Activated naive CD8-positive, alpha-beta T cell treated with anti-CD3 and anti-CD28 coated beads, Interleukin-2, amount 10 ng/mL, durations not matched to agents 7 days and 5 days (primary cell): ENCODE data around the gene SPRTN. TPM values are rescaled to one million over a fixed set of nuclear protein-coding genes. Genes with fewer than 3 reads are reported as not detected.

Experiments
- ATAC-seq: fragments of 150-1000 bp; cut with Tn5 transposase; one replicate; pipeline ENCODE4 v1.10.0; 2021; ENCODE audit warnings: low read depth, moderate library complexity
- POLR2A ChIA-PET: fragments of 350-600 bp; sonication (Branson Sonifier 250); formaldehyde crosslinking; loops from one replicate; lab custom pipeline; 2021; ENCODE audit warnings: antibody characterized with exemption; lab: Charles Lee
- DNase-seq: peaks from one replicate; pipeline ENCODE4 v3.0.0; 2021
- H3K27ac Mint-ChIP-seq: one replicate; pipeline ENCODE4 v1.8.0; 2022; ENCODE audit warnings: mild to moderate bottlenecking, mixed read lengths
- H3K27me3 Mint-ChIP-seq: one replicate; pipeline ENCODE4 v1.8.0; 2022; ENCODE audit warnings: mild to moderate bottlenecking, moderate library complexity, mixed read lengths
- H3K36me3 Mint-ChIP-seq: one replicate; pipeline ENCODE4 v1.8.0; 2021; ENCODE audit warnings: mild to moderate bottlenecking, mixed read lengths
- H3K4me1 Mint-ChIP-seq: one replicate; pipeline ENCODE4 v1.8.0; 2021; ENCODE audit warnings: mixed read lengths
- H3K4me3 Mint-ChIP-seq: one replicate; pipeline ENCODE4 v1.8.0; 2022; ENCODE audit warnings: mild to moderate bottlenecking, moderate library complexity, mixed read lengths
- H3K9me3 Mint-ChIP-seq: one replicate; pipeline ENCODE4 v1.8.0; 2021; ENCODE audit warnings: mixed read lengths
- total RNA-seq, 2 experiments: library from RNA; stranded (reverse); gene quantifications; one replicate each; pipeline ENCODE4 v1.2.3, GENCODE V29; 2021

SPRTN gene
- total RNA-seq, 2 experiments from 2014 or later: 14.7 to 19.0 TPM

DNA sequence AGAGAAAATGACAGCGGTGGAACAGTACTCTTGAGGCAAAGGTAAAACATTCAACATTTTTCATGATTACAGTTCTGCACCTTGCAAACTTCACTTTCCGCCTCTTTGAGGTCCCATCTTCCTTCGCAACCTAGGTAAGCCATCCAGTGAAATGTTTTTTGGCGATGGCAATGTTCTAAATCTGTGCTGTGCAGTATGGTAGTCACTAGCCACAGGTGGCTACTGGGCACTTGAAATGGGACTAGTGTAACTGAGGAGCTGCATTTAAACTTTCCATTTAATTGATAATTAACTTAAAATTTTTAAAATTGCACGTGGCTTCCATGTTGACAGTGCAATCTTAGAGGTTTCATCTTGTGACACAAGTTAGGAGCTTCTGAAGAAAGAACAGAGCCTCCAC lies 13.4 kb upstream of the SPRTN start:
- H3K27me3 Mint-ChIP-seq: no peaks in the 10 kb centered on the region
- H3K27ac Mint-ChIP-seq: no peak overlapping the region
- no peak for DNase-seq
- POLR2A ChIA-PET: no interaction called here
- H3K4me1 Mint-ChIP-seq: no peaks in the 10 kb centered on the region
- no peak for ATAC-seq
- H3K9me3 Mint-ChIP-seq: no peaks in the 10 kb centered on the region
- H3K36me3 Mint-ChIP-seq: no peaks in the 10 kb centered on the region
- H3K4me3 Mint-ChIP-seq: no peak overlapping the region

DNA sequence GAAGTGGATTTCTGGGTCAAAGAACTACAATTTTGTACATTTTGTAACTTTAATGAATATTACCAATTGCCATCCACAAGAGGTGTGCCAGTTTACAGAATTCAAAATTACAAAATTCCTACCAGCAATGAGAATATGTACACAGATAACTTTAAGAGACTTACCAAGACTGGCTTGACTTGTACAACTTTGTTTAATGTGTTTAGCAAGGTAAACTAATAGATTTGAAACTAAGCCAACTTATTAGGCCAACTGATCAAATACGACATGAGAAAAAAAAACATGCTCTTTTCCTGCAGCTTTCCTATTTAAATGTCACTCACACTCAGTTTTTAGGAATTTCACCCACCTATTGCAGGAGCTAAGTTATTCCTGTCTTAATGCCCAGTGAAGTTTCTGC lies 11.8 kb upstream of the SPRTN start:
- POLR2A ChIA-PET: no interaction called here
- Mint-ChIP-seq H3K27me3 (no peaks in the 10 kb centered on the region), H3K4me3 (no peak overlapping the region), H3K4me1 (no peaks in the 10 kb centered on the region), H3K36me3 (peaks cover 3% of the 10 kb centered on the region), H3K9me3 (no peaks in the 10 kb centered on the region), H3K27ac (no peak overlapping the region)
- ATAC-seq (no peak), DNase-seq (no peak)

DNA sequence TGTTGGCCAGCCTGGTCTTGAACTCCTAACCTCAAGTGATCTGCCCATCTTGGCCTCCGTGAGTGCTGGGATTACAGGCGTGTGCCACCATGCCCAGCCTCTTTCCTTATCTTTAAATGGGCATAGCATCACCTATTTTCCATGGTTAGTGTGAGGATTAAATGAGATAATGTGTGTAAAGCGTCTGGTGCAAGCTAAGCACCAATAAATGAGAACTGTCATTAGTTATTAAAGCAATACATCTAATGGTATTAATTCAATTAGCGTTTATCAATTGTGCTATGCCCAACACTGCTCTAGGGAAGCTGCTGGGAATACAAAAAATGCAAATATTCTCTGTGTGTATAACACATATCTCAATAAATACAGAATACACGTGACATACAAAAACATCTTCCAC lies 10.5 kb upstream of the SPRTN start:
- H3K27ac Mint-ChIP-seq: no peak overlapping the region
- no peak for ATAC-seq

DNA sequence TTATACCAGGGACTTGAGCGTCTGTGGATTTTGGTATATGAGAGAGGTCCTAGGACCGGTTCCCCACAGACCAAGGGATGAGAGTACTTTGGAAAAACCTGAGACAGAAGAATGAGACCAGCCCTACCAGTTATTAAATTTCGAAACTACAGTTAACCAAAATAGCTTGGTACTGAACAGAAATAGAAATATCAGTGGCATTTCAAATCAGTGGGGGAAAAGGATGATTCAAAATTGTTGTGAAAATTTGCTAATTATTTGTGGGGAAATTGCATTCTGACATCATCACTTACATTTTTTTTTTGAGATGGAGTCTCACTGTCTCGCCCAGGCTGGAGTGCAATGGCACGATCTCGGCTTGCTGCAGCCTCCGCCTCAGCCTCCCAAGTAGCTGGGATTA lies 8.6 kb upstream of the SPRTN start:
- Mint-ChIP-seq H3K9me3 (no peaks in the 10 kb centered on the region), H3K4me3 (no peak overlapping the region), H3K36me3 (peaks cover 17% of the 10 kb centered on the region), H3K4me1 (peaks cover 14% of the 10 kb centered on the region), H3K27me3 (no peaks in the 10 kb centered on the region), H3K27ac (no peak overlapping the region)
- DNase-seq: no peak
- POLR2A ChIA-PET: interaction anchor here (0.7 to 0.8 kb wide), 2 partner anchors 85 to 274 kb away, joined by 3 read pairs; no protein-coding TSS in a partner anchor
- ATAC-seq: no peak

More for the DNA sequence above, 10.5 kb upstream of the SPRTN start:
- Mint-ChIP-seq H3K27me3 (no peaks in the 10 kb centered on the region), H3K4me1 (peaks cover under 1% of the 10 kb centered on the region), H3K36me3 (peaks cover 11% of the 10 kb centered on the region), H3K4me3 (no peak overlapping the region), H3K9me3 (no peaks in the 10 kb centered on the region)
- no peak for DNase-seq
- POLR2A ChIA-PET: no interaction called here

DNA sequence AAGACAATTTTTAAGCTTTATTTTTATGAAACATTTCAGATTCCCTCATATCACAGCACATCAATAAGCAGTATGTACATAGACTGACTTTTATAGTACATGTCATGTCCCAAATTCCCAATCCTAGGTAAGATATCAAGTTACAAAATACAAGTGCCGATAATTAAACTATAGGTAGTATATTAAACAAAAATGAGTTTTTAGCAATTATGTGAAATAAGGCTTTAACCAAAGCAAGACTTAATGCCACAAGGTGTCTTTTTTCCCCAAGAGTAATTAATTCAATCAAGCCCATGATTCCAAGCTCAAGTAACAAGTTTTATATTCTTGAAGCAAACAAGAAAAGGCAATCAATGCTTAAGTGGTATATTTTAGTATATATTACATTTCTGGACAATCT lies 5.3 kb upstream of the SPRTN start:
- H3K27ac Mint-ChIP-seq: no peak overlapping the region
- no peak for DNase-seq
- H3K36me3 Mint-ChIP-seq: peaks cover 35% of the 10 kb centered on the region
- no peak overlapping the region for H3K4me3 Mint-ChIP-seq
- ATAC-seq: no peak
- no peaks in the 10 kb centered on the region for H3K9me3 Mint-ChIP-seq
- POLR2A ChIA-PET: no interaction called here
- peaks cover 30% of the 10 kb centered on the region for H3K4me1 Mint-ChIP-seq
- H3K27me3 Mint-ChIP-seq: no peaks in the 10 kb centered on the region

DNA sequence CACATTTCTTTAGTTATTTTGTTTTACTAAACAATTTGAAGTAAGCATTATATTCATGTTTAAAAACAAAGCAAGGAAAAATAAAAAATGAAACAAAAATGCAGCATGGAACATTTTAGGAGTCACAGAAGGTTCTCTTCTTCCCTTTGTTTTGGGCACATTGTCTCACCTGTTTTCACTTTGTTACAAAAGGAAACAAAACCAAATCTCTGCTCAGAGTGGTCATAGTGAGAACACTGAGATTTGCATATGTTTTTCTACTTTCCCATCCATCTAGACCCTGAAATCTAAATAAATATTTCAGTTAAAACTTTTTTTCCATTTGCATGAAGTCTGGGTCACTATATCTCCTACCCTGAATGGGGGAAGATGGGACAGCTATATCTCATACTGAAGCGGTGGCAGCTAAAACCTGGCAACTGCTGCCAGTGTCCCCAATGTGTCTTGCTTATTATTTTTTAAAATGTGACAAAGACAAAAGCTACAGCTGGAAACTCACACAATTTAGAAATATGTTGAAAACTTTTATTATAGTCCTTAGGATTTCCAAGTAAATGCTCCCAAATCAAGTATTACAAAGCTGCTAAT lies 3.9 kb upstream of the SPRTN start:
- no peak for DNase-seq
- H3K27me3 Mint-ChIP-seq: no peaks in the 10 kb centered on the region
- peaks cover 36% of the 10 kb centered on the region for H3K36me3 Mint-ChIP-seq
- H3K4me1 Mint-ChIP-seq: peaks cover 33% of the 10 kb centered on the region
- no peak for ATAC-seq
- H3K27ac Mint-ChIP-seq: no peak overlapping the region
- H3K9me3 Mint-ChIP-seq: no peaks in the 10 kb centered on the region
- H3K4me3 Mint-ChIP-seq: peak overlapping the region; percentile 61
- POLR2A ChIA-PET: no interaction called here

DNA sequence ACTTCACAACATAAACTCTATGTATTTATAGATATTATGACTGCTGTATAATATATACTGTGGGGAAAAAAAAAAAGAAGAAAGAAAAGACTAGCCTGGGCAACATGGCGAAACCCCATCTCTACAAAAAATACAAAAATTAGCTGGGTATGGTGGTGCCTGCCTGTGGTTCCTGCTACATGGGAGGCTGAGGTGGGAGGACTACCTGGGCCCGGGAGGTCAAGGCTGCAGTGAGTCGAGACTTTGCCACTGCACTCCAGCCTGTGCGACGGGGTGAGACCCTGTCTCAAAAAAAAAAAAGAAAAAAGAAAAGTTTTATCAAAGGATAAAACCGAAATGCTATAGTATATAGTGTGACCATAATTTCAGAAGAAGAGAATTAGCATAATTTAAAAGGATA lies 3.1 kb upstream of the SPRTN start:
- POLR2A ChIA-PET: no interaction called here
- Mint-ChIP-seq H3K9me3 (no peaks in the 10 kb centered on the region), H3K4me1 (peaks cover 40% of the 10 kb centered on the region), H3K27me3 (no peaks in the 10 kb centered on the region), H3K36me3 (peaks cover 36% of the 10 kb centered on the region), H3K27ac (no peak overlapping the region), H3K4me3 (peak overlapping the region; percentile 61)
- DNase-seq (no peak), ATAC-seq (no peak)

DNA sequence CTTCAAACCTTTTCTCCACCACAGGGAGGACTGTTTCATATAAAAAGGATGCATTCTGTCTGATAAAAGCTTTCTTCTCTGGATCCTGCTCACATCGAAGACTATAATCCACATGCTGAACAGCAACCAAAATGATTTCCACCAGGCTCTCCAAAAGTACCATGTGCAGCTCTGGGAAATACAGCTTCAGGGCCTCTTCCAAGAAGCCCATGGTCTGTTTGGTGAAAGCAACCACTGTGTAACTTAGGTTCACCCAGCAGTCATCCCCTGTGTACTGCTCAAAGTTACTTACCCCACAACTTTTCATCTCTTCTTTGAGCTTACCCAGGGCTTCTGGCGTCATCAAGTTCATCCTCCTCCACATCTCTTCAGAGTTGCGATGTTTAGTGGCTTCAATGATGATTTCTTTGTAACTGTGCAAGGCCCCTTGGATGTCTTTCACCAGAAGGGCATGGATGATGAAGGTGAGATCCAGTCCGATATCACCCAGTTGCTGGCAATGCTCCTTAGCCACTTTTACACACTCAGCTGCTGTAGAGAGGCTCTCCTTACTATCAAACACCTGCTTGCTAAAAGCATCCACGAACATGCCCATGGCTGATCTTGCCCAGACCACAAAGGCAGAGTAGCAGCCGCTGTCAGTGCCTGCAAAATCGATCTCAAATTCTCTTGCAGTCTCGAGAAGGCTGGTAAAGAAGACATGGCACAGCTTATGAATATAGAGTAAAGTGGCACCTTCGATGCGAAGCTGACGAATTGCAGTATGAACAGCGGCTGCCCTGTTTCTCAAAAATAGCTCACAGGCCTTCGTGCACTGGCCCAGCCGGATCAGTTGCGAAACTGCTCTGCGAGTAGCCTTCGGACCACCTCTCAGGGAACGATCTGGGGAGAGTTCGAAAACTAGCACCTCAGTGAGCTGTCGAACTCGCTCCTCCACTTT lies 2.2 kb upstream of the SPRTN start:
- Mint-ChIP-seq H3K4me1 (peaks cover 45% of the 10 kb centered on the region), H3K27me3 (no peaks in the 10 kb centered on the region), H3K9me3 (no peaks in the 10 kb centered on the region), H3K4me3 (peak overlapping the region; percentile 98), H3K36me3 (peaks cover 40% of the 10 kb centered on the region), H3K27ac (peak overlapping the region; percentile 83)
- DNase-seq: no peak
- POLR2A ChIA-PET: interaction anchor here (0.6 to 1.6 kb wide), 2 partner anchors 63 to 282 kb away, joined by 4 to 5 read pairs; no protein-coding TSS in a partner anchor
- no peak for ATAC-seq

DNA sequence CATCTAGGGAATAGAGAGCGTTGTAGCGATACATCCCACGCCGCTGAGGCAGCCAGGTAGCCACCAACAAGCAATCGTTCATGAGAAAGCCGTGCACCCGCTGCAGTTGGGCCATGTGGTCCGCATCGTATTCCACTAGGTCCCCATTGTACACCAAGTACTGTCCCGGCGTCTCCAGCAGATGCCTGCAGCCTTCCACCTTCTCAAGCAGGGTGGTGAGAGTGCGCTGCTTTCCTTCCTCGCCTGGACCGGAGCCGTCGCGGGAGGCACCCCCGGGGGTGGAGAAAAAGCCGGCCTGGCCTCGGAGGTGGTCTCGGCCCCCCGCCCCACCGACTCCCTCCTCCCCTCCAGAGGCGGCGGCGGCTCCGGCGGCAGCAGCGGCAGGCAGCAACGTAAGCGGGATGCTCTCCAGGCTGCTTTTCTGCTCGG lies 1.0 kb upstream of the SPRTN start:
- H3K27me3 Mint-ChIP-seq: no peaks in the 10 kb centered on the region
- H3K36me3 Mint-ChIP-seq: peaks cover 36% of the 10 kb centered on the region
- peak; percentile 0 for ATAC-seq
- H3K27ac Mint-ChIP-seq: peak overlapping the region; percentile 99
- peaks cover 47% of the 10 kb centered on the region for H3K4me1 Mint-ChIP-seq
- DNase-seq: no peak
- no peaks in the 10 kb centered on the region for H3K9me3 Mint-ChIP-seq
- H3K4me3 Mint-ChIP-seq: peak overlapping the region; percentile 98
- POLR2A ChIA-PET: interaction anchor here (0.6 to 1.6 kb wide), 4 partner anchors 64 to 1991 kb away, joined by 3 to 5 read pairs (median 4); partner anchors contain the start of gene MAP3K21

DNA sequence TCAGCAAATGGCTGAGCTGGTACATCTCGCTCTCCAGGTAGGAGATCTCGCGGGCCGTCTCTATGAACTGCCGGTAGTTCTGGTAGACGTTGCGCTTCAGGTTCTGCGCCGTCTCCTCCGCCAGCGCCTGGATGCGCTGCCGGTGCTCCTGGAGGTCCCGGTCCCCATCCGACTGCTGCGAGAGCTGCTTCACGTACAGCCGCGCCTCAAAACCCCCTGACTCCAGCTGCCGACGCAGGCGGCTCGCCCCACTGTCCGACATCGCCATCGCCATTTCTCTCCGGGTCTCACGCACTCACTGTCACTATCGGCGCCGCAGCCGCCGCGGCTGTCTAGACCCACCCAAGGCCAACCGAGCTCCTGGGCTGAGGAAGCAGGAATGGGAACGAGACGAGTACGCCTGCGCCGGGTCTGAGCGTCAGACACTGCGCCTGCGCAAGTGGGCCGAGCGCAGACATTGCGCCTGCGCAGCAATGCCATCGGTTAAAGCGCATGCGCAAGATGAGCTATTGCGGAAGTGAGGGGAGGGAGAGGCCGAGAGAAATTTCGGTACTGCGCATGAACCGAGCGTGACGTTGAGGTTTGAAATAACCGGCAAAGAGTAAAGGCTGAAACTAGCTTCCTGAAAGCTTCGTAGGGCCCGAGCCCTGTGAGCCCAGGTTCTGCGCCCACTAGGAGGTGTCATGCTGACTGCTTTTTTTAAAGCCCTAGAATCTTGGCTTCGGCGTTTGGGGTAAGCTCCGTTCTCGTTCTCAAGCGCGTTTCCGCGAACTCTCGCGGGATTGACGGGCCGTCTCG lies 422 bp upstream of the SPRTN start, which contains the start of gene EXOC8:
TSS of gene EXOC8 (minus strand) at position 381 of the 798 bp plus-strand sequence. CDS start at position 274, 107 bp downstream.
- ATAC-seq (peak; percentile 79), DNase-seq (peak; percentile 99)
- Mint-ChIP-seq H3K4me1 (peaks cover 47% of the 10 kb centered on the region), H3K27me3 (no peaks in the 10 kb centered on the region), H3K4me3 (peak within 1 kb of the TSS; percentile 98), H3K36me3 (peaks cover 34% of the 10 kb centered on the region), H3K9me3 (no peaks in the 10 kb centered on the region), H3K27ac (peak within 1 kb of the TSS; percentile 99)
- POLR2A ChIA-PET: interaction anchor here (0.6 to 1.8 kb wide), 9 partner anchors 25 to 1990 kb away, joined by 3 to 11 read pairs (median 5); partner anchors contain the start of genes MAP3K21 and TSNAX

DNA sequence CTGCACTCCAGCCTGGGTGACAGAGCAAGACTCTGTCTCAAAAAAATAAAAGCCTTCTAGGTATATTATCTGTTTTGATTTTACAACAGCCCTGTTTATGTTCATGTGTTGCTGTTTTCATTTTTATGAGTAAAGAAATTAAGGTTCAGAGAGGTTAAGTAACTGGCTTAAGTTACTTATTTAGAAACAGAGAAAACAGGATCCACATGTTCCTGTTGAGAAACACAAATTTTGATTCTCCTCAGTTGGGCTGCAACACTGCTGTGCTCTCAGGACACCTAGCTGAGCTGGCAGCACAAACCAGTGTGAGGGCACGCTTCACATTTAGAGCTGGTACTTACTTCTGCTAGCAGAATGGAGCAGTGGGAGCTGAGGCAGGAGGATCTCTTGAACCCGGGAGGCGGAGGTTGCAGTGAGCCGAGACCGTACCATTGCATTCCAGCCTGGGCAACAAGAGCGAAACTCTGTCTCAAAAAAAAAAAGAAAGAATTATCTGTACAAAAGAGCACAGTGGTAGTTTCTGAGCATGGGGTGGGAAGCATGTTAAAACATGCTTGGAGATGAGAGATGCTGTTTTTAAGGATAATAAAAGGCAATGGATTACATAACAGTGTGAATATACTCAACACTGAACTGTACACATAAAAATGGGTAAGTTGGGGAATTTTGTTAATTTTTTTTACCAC lies 2.4 kb downstream of the SPRTN start:
- ATAC-seq (no peak), DNase-seq (no peak)
- Mint-ChIP-seq H3K4me1 (peaks cover 34% of the 10 kb centered on the region), H3K36me3 (peaks cover 21% of the 10 kb centered on the region), H3K27me3 (no peaks in the 10 kb centered on the region), H3K27ac (no peak overlapping the region), H3K4me3 (no peak overlapping the region), H3K9me3 (no peaks in the 10 kb centered on the region)
- POLR2A ChIA-PET: interaction anchor here (0.7 kb wide), 1 partner anchor 22 kb away, joined by 3 read pairs; no protein-coding TSS in a partner anchor

DNA sequence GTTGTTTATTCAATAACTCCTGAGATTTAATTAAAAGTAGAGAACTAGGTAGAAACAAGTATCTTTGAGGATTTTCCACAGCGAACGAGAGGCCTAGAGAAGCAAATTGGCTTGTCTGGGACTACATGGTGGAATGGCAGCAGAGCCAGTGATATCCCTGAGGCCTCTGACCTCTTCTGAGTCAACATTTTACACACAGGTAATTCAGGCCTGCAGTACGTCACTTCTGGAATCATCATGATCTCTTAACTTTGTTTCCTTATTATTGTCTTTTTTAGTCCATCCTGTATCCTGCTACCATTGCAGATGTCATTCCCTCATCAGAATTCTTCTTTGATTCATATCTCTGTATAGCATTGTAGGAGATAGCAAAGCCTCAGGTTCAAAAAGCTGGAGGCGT lies 9.9 kb downstream of the SPRTN start:
- POLR2A ChIA-PET: no interaction called here
- no peak for DNase-seq
- H3K27me3 Mint-ChIP-seq: no peaks in the 10 kb centered on the region
- no peak overlapping the region for H3K27ac Mint-ChIP-seq
- no peak overlapping the region for H3K4me3 Mint-ChIP-seq
- peaks cover 10% of the 10 kb centered on the region for H3K36me3 Mint-ChIP-seq
- no peak for ATAC-seq
- no peaks in the 10 kb centered on the region for H3K9me3 Mint-ChIP-seq
- peaks cover 2% of the 10 kb centered on the region for H3K4me1 Mint-ChIP-seq
